CD14-positive monocyte (primary cell): ENCODE data around the gene TSPAN7. TPM values are rescaled to one million over a fixed set of nuclear protein-coding genes. Genes with fewer than 3 reads are reported as not detected.

Experiments
- DNase-seq, 3 donors: peaks; one replicate each; pipeline ENCODE4 v3.0.0-alpha.2; 2011 to 2022
- H2AFZ ChIP-seq: 2 replicates; pipeline ENCODE4 v1.6.0; 2012; ENCODE audit warnings: mild to moderate bottlenecking, low read depth, low read length, inconsistent platforms; ENCODE audit not compliant: insufficient read depth, poor library complexity, severe bottlenecking
- H3K27ac ChIP-seq, 2 donors: 1 replicate in 1 of 2; 2 replicates in 1 of 2; pipeline ENCODE4 v1.5.1; 2012 to 2013; ENCODE audit warnings: low read length in 2 of 2, control low read depth in 1 of 2, inconsistent platforms in 1 of 2, low read depth in 1 of 2, mild to moderate bottlenecking in 1 of 2
- H3K27me3 ChIP-seq, 2 donors: one replicate each; pipeline versions ENCODE4 v1.6.0 to v1.6.1; 2011 to 2013; ENCODE audit warnings: low read length in 2 of 2; ENCODE audit not compliant: control insufficient read depth in 2 of 2, insufficient read depth in 2 of 2
- H3K36me3 ChIP-seq, 2 donors: replicated peaks in 1 of 2; 1 replicate in 1 of 2; 2 replicates in 1 of 2; pipeline versions ENCODE4 v1.5.1 to v1.6.1; 2012 to 2013; ENCODE audit warnings: low read length in 2 of 2, control low read depth in 1 of 2, inconsistent platforms in 1 of 2, mild to moderate bottlenecking in 1 of 2; ENCODE audit not compliant: insufficient read depth in 2 of 2, control insufficient read depth in 1 of 2
- H3K4me1 ChIP-seq, 2 donors: 1 replicate in 1 of 2; 2 replicates in 1 of 2; pipeline versions ENCODE4 v1.5.1 to v1.6.1; 2012 to 2013; ENCODE audit warnings: low read length in 2 of 2, control low read depth in 1 of 2, inconsistent platforms in 1 of 2, mild to moderate bottlenecking in 1 of 2, moderate library complexity in 1 of 2; ENCODE audit not compliant: insufficient read depth in 2 of 2, control insufficient read depth in 1 of 2
- H3K4me2 ChIP-seq: replicated peaks from 2 replicates; pipeline ENCODE3; 2012; ENCODE audit warnings: low read length, moderate library complexity, mild to moderate bottlenecking; ENCODE audit not compliant: poor library complexity, severe bottlenecking; ENCODE audit errors: extremely low read depth
- H3K4me3 ChIP-seq, 3 experiments: fragments of 200-600 bp in 1 of 3; sonication (generic) in 1 of 3; replicated peaks in 1 of 3; 1 replicate in 2 of 3; 2 replicates in 1 of 3; pipeline ENCODE4 v1.5.1; 2011 to 2013; ENCODE audit warnings: low read length in 3 of 3, mild to moderate bottlenecking in 3 of 3, control low read depth in 2 of 3, low read depth in 2 of 3, inconsistent platforms in 1 of 3, moderate library complexity in 1 of 3
- H3K79me2 ChIP-seq: 2 replicates; pipeline ENCODE4 v1.6.0; 2012; ENCODE audit warnings: mild to moderate bottlenecking, control low read depth, inconsistent platforms, low read length, moderate library complexity; ENCODE audit not compliant: insufficient read depth
- H3K9ac ChIP-seq: 2 replicates; pipeline ENCODE4 v1.6.0; 2017; ENCODE audit warnings: low read length, mild to moderate bottlenecking; ENCODE audit not compliant: insufficient read depth, poor library complexity, severe bottlenecking
- H3K9me3 ChIP-seq, 2 donors: replicated peaks in 1 of 2; 1 replicate in 1 of 2; 2 replicates in 1 of 2; pipeline versions ENCODE4 v1.5.1 to v1.6.1; 2012 to 2013; ENCODE audit warnings: low read length in 2 of 2, control low read depth in 1 of 2; ENCODE audit not compliant: control insufficient read depth in 1 of 2, insufficient read depth in 1 of 2
- H4K20me1 ChIP-seq: 2 replicates; pipeline ENCODE4 v1.6.0; 2012; ENCODE audit warnings: mild to moderate bottlenecking, low read length, control low read depth, moderate library complexity; ENCODE audit not compliant: insufficient read depth
- H3K27ac Mint-ChIP-seq, 7 donors: one replicate each; pipeline ENCODE4 v1.8.0; 2020; ENCODE audit warnings: mild to moderate bottlenecking in 7 of 7, mixed read lengths in 7 of 7, moderate library complexity in 6 of 7, inconsistent platforms in 2 of 7
- H3K27me3 Mint-ChIP-seq, 3 donors: one replicate each; pipeline ENCODE4 v1.8.0; 2021 to 2022; ENCODE audit warnings: low read depth in 3 of 3, mild to moderate bottlenecking in 3 of 3, mixed read lengths in 3 of 3, moderate library complexity in 3 of 3, inconsistent platforms in 1 of 3
- H3K36me3 Mint-ChIP-seq, 2 donors: one replicate each; pipeline ENCODE4 v1.8.0; 2020; ENCODE audit warnings: mixed read lengths in 2 of 2, inconsistent platforms in 1 of 2, mild to moderate bottlenecking in 1 of 2
- H3K4me1 Mint-ChIP-seq: one replicate; pipeline ENCODE4 v1.8.0; 2020; ENCODE audit warnings: mild to moderate bottlenecking, mixed read lengths
- H3K4me3 Mint-ChIP-seq, 2 donors: one replicate each; pipeline ENCODE4 v1.8.0; 2020; ENCODE audit warnings: mild to moderate bottlenecking in 2 of 2, mixed read lengths in 2 of 2, moderate library complexity in 1 of 2
- H3K9me3 Mint-ChIP-seq, 7 donors: one replicate each; pipeline ENCODE4 v1.8.0; 2020 to 2022; ENCODE audit warnings: mixed read lengths in 7 of 7, mild to moderate bottlenecking in 6 of 7, moderate library complexity in 6 of 7, inconsistent platforms in 2 of 7
- WGBS: methylation state at CpG from one replicate; pipeline ENCODE4 v1.1.5; 2013; ENCODE audit warnings: missing lambda C conversion rate; ENCODE audit not compliant: insufficient coverage; 5-methylcytosine and 5-hydroxymethylcytosine counted together
- intact Hi-C, 2 donors: fragments of 100-400 bp; cut with micrococcal nuclease; formaldehyde crosslinking; loops; one replicate each; pipeline versions ENCODE4 v1.15.0 to v1.15.1; 2023
- polyA plus RNA-seq, 3 donors: library from polyadenylated mRNA; depleted of rRNA in 1 of 3; unstranded in 2 of 3; stranded (reverse) in 1 of 3; fragments of 300-500 nt in 2 of 3; fragments of >200 nt in 1 of 3; fragmentation: Illumina TruSeq in 2 of 3; gene quantifications; 1 replicate in 2 of 3; 2 replicates in 1 of 3; pipeline ENCODE4 v1.2.3, GENCODE V29; 2012 to 2021
- TF ChIP-seq, protein P1 (sequence below): fragments of 200-600 bp; IDR thresholded peaks from one replicate; pipeline ENCODE4 v1.8.0; 2022; ENCODE audit warnings: antibody characterized with exemption, mild to moderate bottlenecking

The TSPAN7 gene
- polyA plus RNA-seq, 3 donors = not detected

DNA sequence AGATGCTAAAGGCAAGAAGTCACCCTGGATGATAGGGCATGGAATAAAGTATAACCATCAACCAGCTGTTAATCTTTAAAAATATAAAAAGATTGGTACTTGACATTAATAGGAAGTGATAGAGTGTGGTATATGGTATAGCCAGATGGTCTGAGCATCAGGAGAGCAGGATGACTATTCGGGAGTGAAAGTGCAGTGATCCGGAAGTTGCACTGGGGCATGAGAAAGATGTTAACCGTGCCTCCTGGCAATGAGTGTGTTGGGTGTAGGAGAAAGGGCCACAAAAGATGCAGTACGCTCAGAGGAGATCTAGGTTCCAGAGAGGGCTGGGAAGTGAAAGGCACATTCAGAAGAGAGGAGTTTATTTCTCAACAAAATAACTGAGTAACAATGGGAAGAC, 65.0 kb downstream of the TSPAN7 start:
- TF ChIP-seq, protein P1, sequence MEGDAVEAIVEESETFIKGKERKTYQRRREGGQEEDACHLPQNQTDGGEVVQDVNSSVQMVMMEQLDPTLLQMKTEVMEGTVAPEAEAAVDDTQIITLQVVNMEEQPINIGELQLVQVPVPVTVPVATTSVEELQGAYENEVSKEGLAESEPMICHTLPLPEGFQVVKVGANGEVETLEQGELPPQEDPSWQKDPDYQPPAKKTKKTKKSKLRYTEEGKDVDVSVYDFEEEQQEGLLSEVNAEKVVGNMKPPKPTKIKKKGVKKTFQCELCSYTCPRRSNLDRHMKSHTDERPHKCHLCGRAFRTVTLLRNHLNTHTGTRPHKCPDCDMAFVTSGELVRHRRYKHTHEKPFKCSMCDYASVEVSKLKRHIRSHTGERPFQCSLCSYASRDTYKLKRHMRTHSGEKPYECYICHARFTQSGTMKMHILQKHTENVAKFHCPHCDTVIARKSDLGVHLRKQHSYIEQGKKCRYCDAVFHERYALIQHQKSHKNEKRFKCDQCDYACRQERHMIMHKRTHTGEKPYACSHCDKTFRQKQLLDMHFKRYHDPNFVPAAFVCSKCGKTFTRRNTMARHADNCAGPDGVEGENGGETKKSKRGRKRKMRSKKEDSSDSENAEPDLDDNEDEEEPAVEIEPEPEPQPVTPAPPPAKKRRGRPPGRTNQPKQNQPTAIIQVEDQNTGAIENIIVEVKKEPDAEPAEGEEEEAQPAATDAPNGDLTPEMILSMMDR = no peak
- Mint-ChIP-seq H3K27me3 (peaks cover 0 to 5% (median 3%) of the 10 kb centered on the region in 3 donors), H3K36me3 (no peaks in the 10 kb centered on the region), H3K4me3 (no peak overlapping the region), H3K27ac (no peak overlapping the region), H3K9me3 (no peaks in the 10 kb centered on the region), H3K4me1 (peaks cover 2% of the 10 kb centered on the region)
- Histone ChIP-seq H3K27me3 (peaks cover 0 to 3% of the 10 kb centered on the region in 2 donors), H3K79me2 (no peaks in the 10 kb centered on the region), H4K20me1 (no peaks in the 10 kb centered on the region), H3K9ac (no peak overlapping the region), H3K36me3 (no peaks in the 10 kb centered on the region), H3K9me3 (no peaks in the 10 kb centered on the region), H3K4me2 (no peak overlapping the region), H3K27ac (no peak overlapping the region), H2AFZ (no peak overlapping the region), H3K4me3 (no peak overlapping the region), H3K4me1 (no peaks in the 10 kb centered on the region)
- intact Hi-C loops = no loop called here
- 100% methylated on average over 1 of the region's 4 CpGs for WGBS
- DNase-seq = no peak

DNA sequence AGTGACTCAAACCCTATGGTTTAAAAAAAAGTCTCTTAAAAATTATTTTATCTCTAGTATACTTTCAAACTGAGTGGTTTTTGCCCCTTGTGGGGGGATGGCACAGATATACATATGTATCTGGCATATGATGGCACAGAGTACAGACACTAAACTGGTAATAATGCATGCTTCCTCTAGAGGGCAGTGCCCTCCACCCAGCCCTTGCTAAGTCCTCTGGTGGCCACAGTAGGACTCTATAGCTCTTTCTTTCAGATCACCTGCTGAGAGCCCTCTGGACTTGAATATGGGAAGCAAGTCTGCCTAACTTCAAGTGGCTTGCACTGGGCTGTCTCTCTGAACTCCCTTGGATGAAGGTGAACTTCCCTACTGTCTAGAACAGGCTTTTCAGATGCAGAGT, 66.3 kb downstream of the TSPAN7 start:
- no peaks in the 10 kb centered on the region for H3K4me1 ChIP-seq
- TF ChIP-seq, protein P1 = peak; percentile 72
- H3K4me1 Mint-ChIP-seq = peaks cover 9% of the 10 kb centered on the region
- H3K9me3 ChIP-seq = no peaks in the 10 kb centered on the region
- intact Hi-C loops = no loop called here
- no peak overlapping the region for H3K27ac ChIP-seq
- no peaks in the 10 kb centered on the region for H3K79me2 ChIP-seq
- no peak overlapping the region for H3K9ac ChIP-seq
- no peak overlapping the region for H3K4me2 ChIP-seq
- no peaks in the 10 kb centered on the region for H3K36me3 Mint-ChIP-seq
- peaks cover 0 to 5% (median 2%) of the 10 kb centered on the region in 3 donors for H3K27me3 Mint-ChIP-seq
- no peaks in the 10 kb centered on the region for H3K9me3 Mint-ChIP-seq
- H3K4me3 Mint-ChIP-seq = no peak overlapping the region
- no peak overlapping the region for H2AFZ ChIP-seq
- H3K4me3 ChIP-seq = no peak overlapping the region
- H4K20me1 ChIP-seq = no peaks in the 10 kb centered on the region
- H3K27ac Mint-ChIP-seq = no peak overlapping the region
- no peaks in the 10 kb centered on the region for H3K27me3 ChIP-seq
- DNase-seq = peak; percentile 22 to 49 (median 31)
- no peaks in the 10 kb centered on the region for H3K36me3 ChIP-seq
